HCT116 (cell line): ENCODE measurements around the gene SERPINH1.

Source experiments
- CEBPB ChIP-seq: IDR thresholded peaks from 2 replicates; pipeline ENCODE4 v1.6.1; 2012; ENCODE audit warnings: low read depth
- EZH2 ChIP-seq: fragments of 200-600 bp; sonication (generic); IDR thresholded peaks from 2 replicates; pipeline ENCODE4 v1.6.1; 2017; ENCODE audit warnings: antibody characterized with exemption, mixed run types
- FOSL1 ChIP-seq: IDR thresholded peaks from 2 replicates; pipeline ENCODE4 v1.6.1; 2012; ENCODE audit warnings: low read depth
- JUND ChIP-seq: IDR thresholded peaks from 2 replicates; pipeline ENCODE4 v1.6.1; 2012
- POLR2A ChIP-seq: IDR thresholded peaks from 2 replicates; pipeline ENCODE4 v1.7.0; 2011; ENCODE audit warnings: borderline replicate concordance; ENCODE audit not compliant: insufficient read depth, insufficient read length; ENCODE audit errors: extremely low read depth
- POLR2AphosphoS5 ChIP-seq: IDR thresholded peaks from 2 replicates; pipeline ENCODE4 v1.6.1; 2011; ENCODE audit warnings: mild to moderate bottlenecking, low read depth, low read length, moderate library complexity
- RAD21 ChIP-seq: IDR thresholded peaks from 2 replicates; pipeline ENCODE4 v1.6.1; 2012; ENCODE audit warnings: low read depth, mild to moderate bottlenecking
- SIN3A ChIP-seq: IDR thresholded peaks from 2 replicates; pipeline ENCODE4 v1.6.1; 2012; ENCODE audit warnings: low read depth
- TCF7L2 ChIP-seq: IDR thresholded peaks from 2 replicates; pipeline ENCODE4 v1.7.0; 2011; ENCODE audit warnings: borderline replicate concordance, inconsistent platforms; ENCODE audit not compliant: insufficient read depth, insufficient read length; ENCODE audit errors: extremely low read depth
- YY1 ChIP-seq: IDR thresholded peaks from 2 replicates; pipeline ENCODE4 v1.6.1; 2011; ENCODE audit warnings: low read length, low read depth, moderate library complexity, mild to moderate bottlenecking; ENCODE audit not compliant: insufficient replicate concordance; ENCODE audit errors: extremely low read depth
- TF ChIP-seq, protein P1 (sequence below), 3 experiments: fragments of 200-600 bp in 1 of 3; sonication (generic) in 1 of 3; IDR thresholded peaks in 2 of 3; conservative IDR thresholded peaks in 1 of 3; 2 replicates each; pipeline ENCODE4 v1.5.1; 2012 to 2017; ENCODE audit warnings: low read depth in 2 of 3, low read length in 2 of 3, antibody characterized with exemption in 1 of 3, borderline replicate concordance in 1 of 3, control low read depth in 1 of 3, mild to moderate bottlenecking in 1 of 3, mixed read lengths in 1 of 3, mixed run types in 1 of 3, moderate library complexity in 1 of 3; ENCODE audit not compliant: insufficient read depth in 1 of 3
- TF ChIP-seq, protein P2 (sequence below): IDR thresholded peaks from 2 replicates; pipeline ENCODE4 v1.6.1; 2012; ENCODE audit warnings: low read depth
- TF ChIP-seq, protein P3 (sequence below): IDR thresholded peaks from 2 replicates; pipeline ENCODE4 v1.6.1; 2012
- TF ChIP-seq, protein P4 (sequence below): IDR thresholded peaks from 2 replicates; pipeline ENCODE4 v1.6.1; 2011; ENCODE audit warnings: mild to moderate bottlenecking, low read length, moderate library complexity; ENCODE audit not compliant: insufficient replicate concordance; ENCODE audit errors: extremely low read depth

DNA sequence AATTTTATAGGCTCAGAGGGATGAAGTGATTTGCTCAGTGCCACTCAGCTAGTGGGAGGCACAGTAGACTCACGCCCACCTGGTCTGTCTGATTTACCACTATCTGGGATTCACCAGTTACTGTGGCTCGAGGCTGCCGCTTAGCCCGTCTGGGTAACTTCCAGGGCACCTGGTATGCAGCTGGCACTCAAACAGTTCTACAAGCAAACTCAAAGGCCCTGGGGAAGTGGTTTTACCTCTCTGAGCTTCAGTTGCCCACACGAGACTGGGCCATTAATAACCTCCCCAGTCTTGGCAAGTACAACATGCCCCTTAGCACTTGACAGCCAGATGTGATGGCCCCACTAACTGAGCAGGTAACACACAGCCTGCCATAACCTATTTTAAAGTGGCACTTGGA, 38.9 kb upstream of the SERPINH1 start:
- TF ChIP-seq, protein P1, sequence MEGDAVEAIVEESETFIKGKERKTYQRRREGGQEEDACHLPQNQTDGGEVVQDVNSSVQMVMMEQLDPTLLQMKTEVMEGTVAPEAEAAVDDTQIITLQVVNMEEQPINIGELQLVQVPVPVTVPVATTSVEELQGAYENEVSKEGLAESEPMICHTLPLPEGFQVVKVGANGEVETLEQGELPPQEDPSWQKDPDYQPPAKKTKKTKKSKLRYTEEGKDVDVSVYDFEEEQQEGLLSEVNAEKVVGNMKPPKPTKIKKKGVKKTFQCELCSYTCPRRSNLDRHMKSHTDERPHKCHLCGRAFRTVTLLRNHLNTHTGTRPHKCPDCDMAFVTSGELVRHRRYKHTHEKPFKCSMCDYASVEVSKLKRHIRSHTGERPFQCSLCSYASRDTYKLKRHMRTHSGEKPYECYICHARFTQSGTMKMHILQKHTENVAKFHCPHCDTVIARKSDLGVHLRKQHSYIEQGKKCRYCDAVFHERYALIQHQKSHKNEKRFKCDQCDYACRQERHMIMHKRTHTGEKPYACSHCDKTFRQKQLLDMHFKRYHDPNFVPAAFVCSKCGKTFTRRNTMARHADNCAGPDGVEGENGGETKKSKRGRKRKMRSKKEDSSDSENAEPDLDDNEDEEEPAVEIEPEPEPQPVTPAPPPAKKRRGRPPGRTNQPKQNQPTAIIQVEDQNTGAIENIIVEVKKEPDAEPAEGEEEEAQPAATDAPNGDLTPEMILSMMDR (IDR thresholded peaks at IDR 0.05 in 2 of 3, conservative IDR thresholded peaks at IDR 0.05 in 1 of 3; ENCODE audit: borderline replicate concordance in 1 of 3, insufficient read depth in 1 of 3, low read depth in 2 of 3, low read length in 2 of 3), result no peak
- no peak for TF ChIP-seq YY1
- no peak for TF ChIP-seq EZH2
- no peak for TF ChIP-seq POLR2A
- TF ChIP-seq POLR2AphosphoS5, result no peak
- no peak for TF ChIP-seq CEBPB
- TF ChIP-seq TCF7L2, result no peak
- TF ChIP-seq RAD21, result no peak
- TF ChIP-seq, protein P2, sequence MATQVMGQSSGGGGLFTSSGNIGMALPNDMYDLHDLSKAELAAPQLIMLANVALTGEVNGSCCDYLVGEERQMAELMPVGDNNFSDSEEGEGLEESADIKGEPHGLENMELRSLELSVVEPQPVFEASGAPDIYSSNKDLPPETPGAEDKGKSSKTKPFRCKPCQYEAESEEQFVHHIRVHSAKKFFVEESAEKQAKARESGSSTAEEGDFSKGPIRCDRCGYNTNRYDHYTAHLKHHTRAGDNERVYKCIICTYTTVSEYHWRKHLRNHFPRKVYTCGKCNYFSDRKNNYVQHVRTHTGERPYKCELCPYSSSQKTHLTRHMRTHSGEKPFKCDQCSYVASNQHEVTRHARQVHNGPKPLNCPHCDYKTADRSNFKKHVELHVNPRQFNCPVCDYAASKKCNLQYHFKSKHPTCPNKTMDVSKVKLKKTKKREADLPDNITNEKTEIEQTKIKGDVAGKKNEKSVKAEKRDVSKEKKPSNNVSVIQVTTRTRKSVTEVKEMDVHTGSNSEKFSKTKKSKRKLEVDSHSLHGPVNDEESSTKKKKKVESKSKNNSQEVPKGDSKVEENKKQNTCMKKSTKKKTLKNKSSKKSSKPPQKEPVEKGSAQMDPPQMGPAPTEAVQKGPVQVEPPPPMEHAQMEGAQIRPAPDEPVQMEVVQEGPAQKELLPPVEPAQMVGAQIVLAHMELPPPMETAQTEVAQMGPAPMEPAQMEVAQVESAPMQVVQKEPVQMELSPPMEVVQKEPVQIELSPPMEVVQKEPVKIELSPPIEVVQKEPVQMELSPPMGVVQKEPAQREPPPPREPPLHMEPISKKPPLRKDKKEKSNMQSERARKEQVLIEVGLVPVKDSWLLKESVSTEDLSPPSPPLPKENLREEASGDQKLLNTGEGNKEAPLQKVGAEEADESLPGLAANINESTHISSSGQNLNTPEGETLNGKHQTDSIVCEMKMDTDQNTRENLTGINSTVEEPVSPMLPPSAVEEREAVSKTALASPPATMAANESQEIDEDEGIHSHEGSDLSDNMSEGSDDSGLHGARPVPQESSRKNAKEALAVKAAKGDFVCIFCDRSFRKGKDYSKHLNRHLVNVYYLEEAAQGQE, result no peak
- no peak for TF ChIP-seq FOSL1
- TF ChIP-seq JUND, result no peak
- TF ChIP-seq, protein P3, sequence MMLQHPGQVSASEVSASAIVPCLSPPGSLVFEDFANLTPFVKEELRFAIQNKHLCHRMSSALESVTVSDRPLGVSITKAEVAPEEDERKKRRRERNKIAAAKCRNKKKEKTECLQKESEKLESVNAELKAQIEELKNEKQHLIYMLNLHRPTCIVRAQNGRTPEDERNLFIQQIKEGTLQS, result no peak
- TF ChIP-seq, protein P4, sequence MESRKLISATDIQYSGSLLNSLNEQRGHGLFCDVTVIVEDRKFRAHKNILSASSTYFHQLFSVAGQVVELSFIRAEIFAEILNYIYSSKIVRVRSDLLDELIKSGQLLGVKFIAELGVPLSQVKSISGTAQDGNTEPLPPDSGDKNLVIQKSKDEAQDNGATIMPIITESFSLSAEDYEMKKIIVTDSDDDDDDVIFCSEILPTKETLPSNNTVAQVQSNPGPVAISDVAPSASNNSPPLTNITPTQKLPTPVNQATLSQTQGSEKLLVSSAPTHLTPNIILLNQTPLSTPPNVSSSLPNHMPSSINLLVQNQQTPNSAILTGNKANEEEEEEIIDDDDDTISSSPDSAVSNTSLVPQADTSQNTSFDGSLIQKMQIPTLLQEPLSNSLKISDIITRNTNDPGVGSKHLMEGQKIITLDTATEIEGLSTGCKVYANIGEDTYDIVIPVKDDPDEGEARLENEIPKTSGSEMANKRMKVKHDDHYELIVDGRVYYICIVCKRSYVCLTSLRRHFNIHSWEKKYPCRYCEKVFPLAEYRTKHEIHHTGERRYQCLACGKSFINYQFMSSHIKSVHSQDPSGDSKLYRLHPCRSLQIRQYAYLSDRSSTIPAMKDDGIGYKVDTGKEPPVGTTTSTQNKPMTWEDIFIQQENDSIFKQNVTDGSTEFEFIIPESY, result no peak
- no peak for TF ChIP-seq SIN3A
